GM23338 (cell line): Measurements from ENCODE around the gene RAB3A.
"Not testable (repeated sequence)": the region's sequence is repeated elsewhere in the genome, so short reads cannot be mapped to it uniquely, and the experiment has no call there.

ENCODE experiments used
- CREB1 ChIP-seq: fragments of 250-450 bp; sonication (Bioruptor Pico); IDR thresholded peaks from 2 replicates; pipeline ENCODE4 v1.5.0; 2020; ENCODE audit warnings: low read depth, mild to moderate bottlenecking, moderate library complexity
- EZH2 ChIP-seq: fragments of 200-600 bp; sonication (generic); IDR thresholded peaks from one replicate; pipeline ENCODE4 v1.8.0; 2017; ENCODE audit warnings: antibody characterized with exemption, mild to moderate bottlenecking, low read depth; ENCODE audit not compliant: unreplicated experiment
- EZH2phosphoT487 ChIP-seq: fragments of 200-600 bp; sonication (generic); IDR thresholded peaks from one replicate; pipeline ENCODE4 v1.8.1; 2018; ENCODE audit warnings: antibody characterized with exemption; ENCODE audit not compliant: unreplicated experiment
- JUNB ChIP-seq: IDR thresholded peaks from one replicate; pipeline ENCODE4 v1.6.1; 2016; ENCODE audit warnings: antibody characterized with exemption; ENCODE audit not compliant: unreplicated experiment
- NANOG ChIP-seq: IDR thresholded peaks from 2 replicates; pipeline ENCODE4 v1.6.1; 2016; ENCODE audit warnings: antibody characterized with exemption, borderline replicate concordance
- POLR2AphosphoS5 ChIP-seq: IDR thresholded peaks from 2 replicates; pipeline ENCODE4 v1.6.1; 2016; ENCODE audit warnings: antibody characterized with exemption, low read depth
- REST ChIP-seq: IDR thresholded peaks from one replicate; pipeline ENCODE4 v1.6.1; 2018; ENCODE audit warnings: antibody characterized with exemption; ENCODE audit not compliant: unreplicated experiment
- STAT1 ChIP-seq: IDR thresholded peaks from one replicate; pipeline ENCODE4 v1.6.1; 2016; ENCODE audit warnings: antibody characterized with exemption; ENCODE audit not compliant: unreplicated experiment
- ZNF114 ChIP-seq: fragments of 250-450 bp; sonication (Bioruptor Pico); IDR thresholded peaks from 2 replicates; pipeline ENCODE4 v1.5.0; 2020; ENCODE audit warnings: mild to moderate bottlenecking, moderate library complexity
- TF ChIP-seq, protein P1 (sequence below), 2 experiments: fragments of 200-600 bp in 1 of 2; sonication (generic) in 1 of 2; conservative IDR thresholded peaks; 2 replicates each; pipeline versions ENCODE4 v1.5.1 to v1.6.1; 2016 to 2017; ENCODE audit warnings: antibody characterized with exemption in 2 of 2, low read depth in 2 of 2, mild to moderate bottlenecking in 2 of 2, moderate library complexity in 1 of 2

GRCh38 chr19:18209912-18210311, 6.1 kb upstream of the RAB3A start:
- TF ChIP-seq EZH2phosphoT487; POLR2AphosphoS5; ZNF114 (CRISPR knock-in tag); EZH2; REST; STAT1; CREB1 (CRISPR knock-in tag); JUNB; NANOG: not testable (repeated sequence)
- TF ChIP-seq, protein P1, sequence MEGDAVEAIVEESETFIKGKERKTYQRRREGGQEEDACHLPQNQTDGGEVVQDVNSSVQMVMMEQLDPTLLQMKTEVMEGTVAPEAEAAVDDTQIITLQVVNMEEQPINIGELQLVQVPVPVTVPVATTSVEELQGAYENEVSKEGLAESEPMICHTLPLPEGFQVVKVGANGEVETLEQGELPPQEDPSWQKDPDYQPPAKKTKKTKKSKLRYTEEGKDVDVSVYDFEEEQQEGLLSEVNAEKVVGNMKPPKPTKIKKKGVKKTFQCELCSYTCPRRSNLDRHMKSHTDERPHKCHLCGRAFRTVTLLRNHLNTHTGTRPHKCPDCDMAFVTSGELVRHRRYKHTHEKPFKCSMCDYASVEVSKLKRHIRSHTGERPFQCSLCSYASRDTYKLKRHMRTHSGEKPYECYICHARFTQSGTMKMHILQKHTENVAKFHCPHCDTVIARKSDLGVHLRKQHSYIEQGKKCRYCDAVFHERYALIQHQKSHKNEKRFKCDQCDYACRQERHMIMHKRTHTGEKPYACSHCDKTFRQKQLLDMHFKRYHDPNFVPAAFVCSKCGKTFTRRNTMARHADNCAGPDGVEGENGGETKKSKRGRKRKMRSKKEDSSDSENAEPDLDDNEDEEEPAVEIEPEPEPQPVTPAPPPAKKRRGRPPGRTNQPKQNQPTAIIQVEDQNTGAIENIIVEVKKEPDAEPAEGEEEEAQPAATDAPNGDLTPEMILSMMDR (conservative IDR thresholded peaks at IDR 0.05; ENCODE audit: low read depth in 2 of 2), result not testable (repeated sequence)
